ENCODE results near the gene OAT. TPM values are rescaled to one million over a fixed set of nuclear protein-coding genes. Genes with fewer than 3 reads are reported as not detected.

The OAT gene
- total and polyA plus RNA-seq, 2 donors from 2014 or later, result 44.1 to 76.6 TPM

- intact Hi-C loops (cut with DNase I), result no loop called here
- Histone ChIP-seq H3K4me1 (ENCODE audit: control insufficient read depth in 2 of 3, insufficient read depth in 2 of 3, low read depth in 1 of 3, low read length in 3 of 3) (no peaks in the 10 kb centered on the region), H3K9me3 (ENCODE audit: control insufficient read depth in 2 of 3, insufficient read depth in 1 of 3, low read length in 3 of 3) (no peaks in the 10 kb centered on the region), H3K4me3 (ENCODE audit: low read length in 3 of 3) (no peak overlapping the region), H3K36me3 (ENCODE audit: control insufficient read depth in 2 of 3, insufficient read depth in 3 of 3, low read length in 3 of 3) (no peaks in the 10 kb centered on the region), H3K27me3 (ENCODE audit: control insufficient read depth, insufficient read depth, low read length) (no peaks in the 10 kb centered on the region), H3K9ac (ENCODE audit: low read length in 3 of 3) (no peak overlapping the region), H3K27ac (ENCODE audit: low read depth in 2 of 2, low read length in 2 of 2) (no peak overlapping the region)
- DNase-seq (no peak), FAIRE-seq (no peak)
- no peak for TF ChIP-seq CTCF (IDR thresholded peaks at IDR 0.05; ENCODE audit: borderline replicate concordance, extremely low read depth, insufficient read depth)
Observed at GRCh38 chr10:124425227-124425962, 6.7 kb upstream of the OAT start.

DNA sequence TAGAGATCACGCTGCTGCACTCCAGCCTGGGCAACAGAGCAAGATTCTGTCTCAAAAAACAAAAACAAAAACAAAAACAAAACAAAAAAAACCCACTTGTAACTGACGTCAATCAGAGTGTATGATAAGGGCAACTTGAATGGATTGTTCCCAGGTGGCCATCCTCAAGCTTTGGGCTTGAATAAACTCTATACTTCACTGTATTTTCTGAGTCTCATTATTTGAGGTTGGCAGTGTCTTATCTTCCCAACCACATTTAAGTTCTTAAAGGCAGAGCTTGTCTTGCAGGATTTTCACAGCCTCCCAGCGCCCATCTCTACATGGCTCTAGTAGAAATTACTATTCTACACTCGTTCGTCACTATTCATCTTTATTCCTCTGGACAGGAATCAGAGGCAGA is 5.1 kb upstream of the OAT start:
- Histone ChIP-seq H3K9ac (ENCODE audit: low read length in 3 of 3) (no peak overlapping the region), H3K9me3 (ENCODE audit: control insufficient read depth in 2 of 3, insufficient read depth in 1 of 3, low read length in 3 of 3) (no peaks in the 10 kb centered on the region), H3K4me3 (ENCODE audit: low read length in 3 of 3) (no peak overlapping the region), H3K4me1 (ENCODE audit: control insufficient read depth in 2 of 3, insufficient read depth in 2 of 3, low read depth in 1 of 3, low read length in 3 of 3) (no peaks in the 10 kb centered on the region), H3K36me3 (ENCODE audit: control insufficient read depth in 2 of 3, insufficient read depth in 3 of 3, low read length in 3 of 3) (no peaks in the 10 kb centered on the region), H3K27ac (ENCODE audit: low read depth in 2 of 2, low read length in 2 of 2) (no peak overlapping the region), H3K27me3 (ENCODE audit: control insufficient read depth, insufficient read depth, low read length) (no peaks in the 10 kb centered on the region)
- TF ChIP-seq CTCF (IDR thresholded peaks at IDR 0.05; ENCODE audit: borderline replicate concordance, extremely low read depth, insufficient read depth), result no peak
- FAIRE-seq, result no peak
- DNase-seq, result no peak
- intact Hi-C loops (cut with DNase I), result no loop called here

DNA sequence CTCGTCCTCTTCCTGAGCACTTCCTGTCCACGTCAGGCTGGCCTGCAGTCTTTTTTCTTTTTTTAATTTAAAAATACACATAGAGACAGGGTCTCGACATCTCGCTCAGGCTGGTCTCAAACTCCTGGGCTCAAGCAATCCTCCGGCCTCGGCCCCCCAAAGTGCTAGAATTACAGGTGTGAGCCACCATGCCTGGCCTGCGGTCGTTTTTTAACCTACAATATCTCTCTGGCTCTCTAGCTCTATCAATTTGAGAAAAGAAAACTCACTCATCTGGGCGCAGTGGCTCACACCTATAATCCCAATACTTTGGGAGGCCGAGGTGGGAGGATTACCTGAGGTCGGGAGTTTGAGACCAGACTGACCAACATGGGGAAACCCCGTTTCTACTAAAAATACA is 4.0 kb upstream of the OAT start:
- no peak overlapping the region for H3K4me3 ChIP-seq (ENCODE audit: low read length in 3 of 3)
- TF ChIP-seq CTCF (IDR thresholded peaks at IDR 0.05; ENCODE audit: borderline replicate concordance, extremely low read depth, insufficient read depth), result no peak
- no peak for FAIRE-seq
- intact Hi-C loops (cut with DNase I), result no loop called here
- no peaks in the 10 kb centered on the region for H3K9me3 ChIP-seq (ENCODE audit: control insufficient read depth in 2 of 3, insufficient read depth in 1 of 3, low read length in 3 of 3)
- DNase-seq, result no peak
- no peaks in the 10 kb centered on the region for H3K27me3 ChIP-seq (ENCODE audit: control insufficient read depth, insufficient read depth, low read length)
- peaks cover 0 to 3% (median 0%) of the 10 kb centered on the region in 3 donors for H3K4me1 ChIP-seq (ENCODE audit: control insufficient read depth in 2 of 3, insufficient read depth in 2 of 3, low read depth in 1 of 3, low read length in 3 of 3)
- H3K36me3 ChIP-seq (ENCODE audit: control insufficient read depth in 2 of 3, insufficient read depth in 3 of 3, low read length in 3 of 3), result no peaks in the 10 kb centered on the region
- no peak overlapping the region for H3K9ac ChIP-seq (ENCODE audit: low read length in 3 of 3)
- H3K27ac ChIP-seq (ENCODE audit: low read depth in 2 of 2, low read length in 2 of 2), result no peak overlapping the region

GRCh38 chr10:124420254-124420653 is 1.5 kb upstream of the OAT start:
- FAIRE-seq, result no peak
- Histone ChIP-seq H3K4me3 (ENCODE audit: low read length in 3 of 3) (no peak overlapping the region), H3K36me3 (ENCODE audit: control insufficient read depth in 2 of 3, insufficient read depth in 3 of 3, low read length in 3 of 3) (no peaks in the 10 kb centered on the region), H3K27ac (ENCODE audit: low read depth in 2 of 2, low read length in 2 of 2) (no peak overlapping the region), H3K9ac (ENCODE audit: low read length in 3 of 3) (no peak overlapping the region), H3K4me1 (ENCODE audit: control insufficient read depth in 2 of 3, insufficient read depth in 2 of 3, low read depth in 1 of 3, low read length in 3 of 3) (peaks cover 0 to 5% (median 0%) of the 10 kb centered on the region in 3 donors), H3K9me3 (ENCODE audit: control insufficient read depth in 2 of 3, insufficient read depth in 1 of 3, low read length in 3 of 3) (no peaks in the 10 kb centered on the region), H3K27me3 (ENCODE audit: control insufficient read depth, insufficient read depth, low read length) (no peaks in the 10 kb centered on the region)
- intact Hi-C loops (cut with DNase I), result no loop called here
- TF ChIP-seq CTCF (IDR thresholded peaks at IDR 0.05; ENCODE audit: borderline replicate concordance, extremely low read depth, insufficient read depth), result no peak
- DNase-seq, result no peak

Measured in kidney (tissue), 14 donors.